OCI-LY7 (cell line): ENCODE measurements around the gene SORCS3. TPM values are rescaled to one million over a fixed set of nuclear protein-coding genes. Genes with fewer than 3 reads are reported as not detected.

Experiments used
- BruUV-seq: library from RNA; stranded (reverse); fragments of 400-500 nt; replicated peaks from 2 replicates; lab custom pipeline; 2021; lab: Mats Ljungman, UMichigan
- CTCF ChIA-PET: fragments of 300-600 bp; sonication (Branson Sonifier 250); formaldehyde crosslinking; loops from one replicate; lab custom pipeline; 2022; ENCODE audit warnings: antibody characterized with exemption; ENCODE audit not compliant: unreplicated experiment; lab: Charles Lee
- POLR2A ChIA-PET: fragments of 300-600 bp; sonication (Branson Sonifier 250); formaldehyde crosslinking; loops from one replicate; lab custom pipeline; 2022; ENCODE audit warnings: antibody characterized with exemption; lab: Charles Lee
- DNase-seq: peaks from one replicate; pipeline ENCODE4 v3.0.0-alpha.2; 2015; ENCODE audit warnings: low spot score
- H2AFZ ChIP-seq: fragments of 200-600 bp; sonication (generic), shearing (Covaris generic); 2 replicates; pipeline ENCODE4 v1.6.1; 2014; ENCODE audit warnings: mild to moderate bottlenecking, antibody characterized with exemption, low read length, moderate library complexity
- H3K27ac ChIP-seq: fragments of 200-600 bp; sonication (generic); 2 replicates; pipeline ENCODE4 v1.5.1; 2014; ENCODE audit warnings: mixed run types, low read depth, mild to moderate bottlenecking, moderate library complexity, low read length, inconsistent platforms; ENCODE audit not compliant: poor library complexity, severe bottlenecking
- H3K36me3 ChIP-seq: fragments of 200-600 bp; sonication (generic); 2 replicates; pipeline ENCODE4 v1.6.1; 2014; ENCODE audit warnings: mild to moderate bottlenecking, antibody characterized with exemption, low read length, moderate library complexity, mixed read lengths; ENCODE audit not compliant: insufficient read depth
- H3K4me1 ChIP-seq: fragments of 200-600 bp; sonication (generic); 2 replicates; pipeline ENCODE4 v1.5.1; 2014; ENCODE audit warnings: mild to moderate bottlenecking, low read length; ENCODE audit not compliant: insufficient read depth, poor library complexity, severe bottlenecking
- H3K4me2 ChIP-seq: fragments of 200-600 bp; sonication (generic); 2 replicates; pipeline ENCODE4 v1.6.1; 2014; ENCODE audit warnings: mild to moderate bottlenecking, low read length
- H3K4me3 ChIP-seq: fragments of 200-600 bp; sonication (generic); 2 replicates; pipeline ENCODE4 v1.5.1; 2014; ENCODE audit warnings: mild to moderate bottlenecking, low read depth, low read length; ENCODE audit not compliant: poor library complexity, severe bottlenecking
- H3K79me2 ChIP-seq: fragments of 200-600 bp; sonication (generic); 2 replicates; pipeline ENCODE4 v1.6.1; 2016; ENCODE audit warnings: low read depth, mild to moderate bottlenecking, low read length, moderate library complexity, mixed read lengths; ENCODE audit not compliant: insufficient read depth
- H3K9me2 ChIP-seq: fragments of 200-600 bp; sonication (generic); 2 replicates; pipeline ENCODE4 v1.6.1; 2016; ENCODE audit warnings: mild to moderate bottlenecking, low read length, mixed read lengths; ENCODE audit not compliant: insufficient read depth
- H3K9me3 ChIP-seq: fragments of 200-600 bp; sonication (generic); 2 replicates; pipeline ENCODE4 v1.6.1; 2014; ENCODE audit warnings: mild to moderate bottlenecking, mixed run types, low read length, mixed read lengths
- H4K20me1 ChIP-seq: fragments of 200-600 bp; sonication (generic); 2 replicates; pipeline ENCODE4 v1.6.1; 2014; ENCODE audit warnings: mild to moderate bottlenecking, antibody characterized with exemption, low read length, moderate library complexity, mixed read lengths; ENCODE audit not compliant: insufficient read depth
- CTCF ChIP-seq: fragments of 200-600 bp; sonication (generic); conservative IDR thresholded peaks from 2 replicates; pipeline ENCODE4 v1.5.1; 2014; ENCODE audit warnings: mild to moderate bottlenecking, antibody characterized with exemption, low read length, moderate library complexity, mixed read lengths
- EZH2phosphoT487 ChIP-seq: fragments of 200-600 bp; sonication (generic); IDR thresholded peaks from 2 replicates; pipeline ENCODE4 v1.6.1; 2018; ENCODE audit warnings: low read depth, borderline replicate concordance, mild to moderate bottlenecking, mixed run types, antibody characterized with exemption, low read length, moderate library complexity, mixed read lengths
- intact Hi-C: fragments of 100-400 bp; cut with micrococcal nuclease; formaldehyde crosslinking; loops from one replicate; pipeline ENCODE4 v1.10.0; 2022; ENCODE audit not compliant: unreplicated experiment
- total RNA-seq, 2 experiments: library from RNA; depleted of rRNA in 1 of 2; stranded (reverse); fragments of >200 nt in 1 of 2; shearing (Covaris generic) in 1 of 2; gene quantifications; 2 replicates each; pipeline ENCODE4 v1.2.3, GENCODE V29; 2014 to 2022

Gene SORCS3
- total RNA-seq, 2 experiments from 2014 or later, result not detected

GRCh38 chr10:104689547-104689946, 48.5 kb downstream of the SORCS3 start:
- BruUV-seq, result no TSS peak
- Histone ChIP-seq H3K36me3 (no peaks in the 10 kb centered on the region), H3K79me2 (no peaks in the 10 kb centered on the region), H3K4me1 (no peaks in the 10 kb centered on the region), H3K4me3 (no peak overlapping the region), H3K9me2 (no peaks in the 10 kb centered on the region), H2AFZ (no peak overlapping the region), H3K9me3 (no peaks in the 10 kb centered on the region), H4K20me1 (no peaks in the 10 kb centered on the region), H3K27ac (no peak overlapping the region), H3K4me2 (no peak overlapping the region)
- TF ChIP-seq EZH2phosphoT487 (no peak), CTCF (no peak)
- intact Hi-C loops, result no loop called here
- no peak for DNase-seq
- ChIA-PET CTCF (no interaction called here), POLR2A (no interaction called here)

GRCh38 chr10:104690101-104690500, 49.0 kb downstream of the SORCS3 start:
- intact Hi-C loops, result no loop called here
- Histone ChIP-seq H3K4me1 (no peaks in the 10 kb centered on the region), H3K4me2 (no peak overlapping the region), H3K27ac (no peak overlapping the region), H3K9me2 (no peaks in the 10 kb centered on the region), H4K20me1 (no peaks in the 10 kb centered on the region), H2AFZ (no peak overlapping the region), H3K9me3 (no peaks in the 10 kb centered on the region), H3K79me2 (no peaks in the 10 kb centered on the region), H3K4me3 (no peak overlapping the region), H3K36me3 (no peaks in the 10 kb centered on the region)
- CTCF ChIA-PET, result no interaction called here
- no peak for DNase-seq
- POLR2A ChIA-PET, result no interaction called here
- no TSS peak for BruUV-seq
- TF ChIP-seq CTCF (no peak), EZH2phosphoT487 (no peak)

GRCh38 chr10:104690959-104691358, 49.9 kb downstream of the SORCS3 start:
- POLR2A ChIA-PET, result no interaction called here
- Histone ChIP-seq H4K20me1 (no peaks in the 10 kb centered on the region), H3K27ac (no peak overlapping the region), H3K4me3 (no peak overlapping the region), H3K4me1 (no peaks in the 10 kb centered on the region), H2AFZ (no peak overlapping the region), H3K9me3 (no peaks in the 10 kb centered on the region), H3K9me2 (no peaks in the 10 kb centered on the region), H3K79me2 (no peaks in the 10 kb centered on the region), H3K36me3 (no peaks in the 10 kb centered on the region), H3K4me2 (no peak overlapping the region)
- no TSS peak for BruUV-seq
- intact Hi-C loops, result no loop called here
- CTCF ChIA-PET, result interaction anchor here (1.5 kb wide), 1 partner anchor 15 kb away, joined by 3 read pairs; no protein-coding TSS in a partner anchor
- no peak for DNase-seq
- TF ChIP-seq EZH2phosphoT487, result no peak
- no peak for TF ChIP-seq CTCF
